Right ventricle myocardium inferior (tissue), 1 donor: ENCODE measurements around the gene ZNF362. TPM values are rescaled to one million over a fixed set of nuclear protein-coding genes. Genes with fewer than 3 reads are reported as not detected.

Experiments used
- ATAC-seq: fragments of 200-7000 bp; cut with Tn5 transposase; one replicate; pipeline ENCODE4 v1.9.1; 2020; ENCODE audit warnings: mild to moderate bottlenecking, moderate library complexity
- DNase-seq: peaks from one replicate; pipeline ENCODE4 v3.0.0; 2021; ENCODE audit errors: missing footprints
- intact Hi-C: fragments of 100-400 bp; cut with DNase I; formaldehyde crosslinking; loops from one replicate; pipeline ENCODE4 v1.11.0; 2022
- microRNA-seq: library from miRNA; unstranded; fragments of <30 nt; microRNA quantifications from one replicate; pipeline ENCODE4 v1.2.0, GENCODE V29; 2020
- total RNA-seq: library from RNA; stranded (reverse); fragmentation: NEBNext Ultra II Directional; extraction: Animal tissue kit (Norgen Biotek cat#: 25700); gene quantifications from one replicate; pipeline ENCODE4 v1.2.1, GENCODE V29; 2021
- donor health status: DM: no; HTN: yes; CAD: no; lungs with severe emphysema.

The ZNF362 gene
- total RNA-seq, 1 donor from 2014 or later: 30.3 TPM

- intact Hi-C loops: no loop called here
Observed at GRCh38 chr1:33347650-33347992, 91.3 kb downstream of the ZNF362 start.

GRCh38 chr1:33348194-33348593 is 91.9 kb downstream of the ZNF362 start:
- DNase-seq (no peak), ATAC-seq (no peak)
- intact Hi-C loops: no loop called here

More at GRCh38 chr1:33347650-33347992, 91.3 kb downstream of the ZNF362 start:
- ATAC-seq (peak; percentile 15), DNase-seq (no peak)

GRCh38 chr1:33348676-33349080 is 92.4 kb downstream of the ZNF362 start:
- intact Hi-C loops: no loop called here
- DNase-seq (no peak), ATAC-seq (no peak)

GRCh38 chr1:33349081-33349759 is 92.9 kb downstream of the ZNF362 start:
- intact Hi-C loops: no loop called here
- ATAC-seq (peak; percentile 10), DNase-seq (peak; percentile 80)

- intact Hi-C loops: no loop called here
- peak; percentile 95 for DNase-seq
- peak; percentile 91 for ATAC-seq
Observed at GRCh38 chr1:33349778-33350610, 93.7 kb downstream of the ZNF362 start.

Small RNA genes within 50 kb of the gene (microRNA-seq; reads per million reads assigned to microRNA genes)
- 38.7 reads per million, percentile 41 among the genes with 10 or more reads in this experiment for gene MIR3605

Other genes with a start within 250 kb of the ZNF362 start
- gene AK2, start 219.6 kb upstream of the ZNF362 start, total RNA-seq: 129 TPM
- gene AZIN2, start 175.3 kb upstream of the ZNF362 start, total RNA-seq: 2.1 TPM
- gene TRIM62, start 74.4 kb upstream of the ZNF362 start, total RNA-seq: 2.3 TPM
- not detected for gene A3GALT2, start 64.6 kb downstream of the ZNF362 start, total RNA-seq
- 102 TPM for gene PHC2, start 174.6 kb downstream of the ZNF362 start, total RNA-seq
- gene ZSCAN20, start 216.2 kb downstream of the ZNF362 start, total RNA-seq: 4.7 TPM